ENCODE data around the gene EYS.

Gene EYS

GRCh38 chr6:63671098-63671754 lies 2035.8 kb downstream of the EYS start:
- H3K9me2 ChIP-seq (replicated peaks; ENCODE audit: low read depth, low read length), result no peaks in the 10 kb centered on the region
- H3F3A ChIP-seq (ENCODE audit: low read depth), result no peaks in the 10 kb centered on the region
- TF ChIP-seq CTCF (conservative IDR thresholded peaks at IDR 0.05; ENCODE audit: low read length) (no peak), EZH2phosphoT487 (IDR thresholded peaks at IDR 0.05; ENCODE audit: borderline replicate concordance) (no peak)
- no peak overlapping the region for H3K9ac ChIP-seq (ENCODE audit: low read depth, low read length, poor library complexity, severe bottlenecking)
- H4K20me1 ChIP-seq (ENCODE audit: insufficient read depth, low read length, poor library complexity, severe bottlenecking), result peaks cover 73% of the 10 kb centered on the region
- H3K4me3 ChIP-seq (ENCODE audit: low read length, poor library complexity, severe bottlenecking), result no peak overlapping the region
- H3K27me3 ChIP-seq (ENCODE audit: insufficient read depth, low read length, poor library complexity, severe bottlenecking), result no peaks in the 10 kb centered on the region
- peaks cover 16% of the 10 kb centered on the region; the same call in 1 of the 2 replicates for H3K36me3 ChIP-seq (ENCODE audit: insufficient read depth, low read length)
- H3K4me1 ChIP-seq (ENCODE audit: insufficient read depth, low read length, poor library complexity, severe bottlenecking), result no peaks in the 10 kb centered on the region
- H2AFZ ChIP-seq (ENCODE audit: low read length), result no peak overlapping the region
- no peaks in the 10 kb centered on the region for H3K9me3 ChIP-seq (ENCODE audit: insufficient read depth, low read depth, low read length)
- peaks cover 93% of the 10 kb centered on the region for H3K79me2 ChIP-seq (ENCODE audit: insufficient read depth, low read length)
- no peak overlapping the region for H3K4me2 ChIP-seq (ENCODE audit: low read depth, low read length, poor library complexity, severe bottlenecking)

Measured in Loucy (cell line).